ENCODE measurements around the gene PREX1. TPM values are rescaled to one million over a fixed set of nuclear protein-coding genes. Genes with fewer than 3 reads are reported as not detected.

The PREX1 gene
- total RNA-seq, 2 donors from 2014 or later: 7.4 to 37.9 TPM

GRCh38 chr20:48583171-48583570 is 244.6 kb downstream of the PREX1 start:
- H3K36me3 ChIP-seq: no peaks in the 10 kb centered on the region
- intact Hi-C loops (cut with DNase I): no loop called here
- H3K27ac ChIP-seq: no peak overlapping the region
- WGBS: 88% methylated on average over 11 of the region's 11 CpGs
- peaks cover 2% of the 10 kb centered on the region for H3K27me3 ChIP-seq (replicated peaks; ENCODE audit: insufficient read depth)
- no peaks in the 10 kb centered on the region for H3K4me1 ChIP-seq (replicated peaks)
- no peak for DNase-seq (ENCODE audit: low spot score)
- TF ChIP-seq POLR2A (IDR thresholded peaks at IDR 0.05) (no peak), POLR2AphosphoS5 (IDR thresholded peaks at IDR 0.05) (no peak)
- TF ChIP-seq, protein P1, sequence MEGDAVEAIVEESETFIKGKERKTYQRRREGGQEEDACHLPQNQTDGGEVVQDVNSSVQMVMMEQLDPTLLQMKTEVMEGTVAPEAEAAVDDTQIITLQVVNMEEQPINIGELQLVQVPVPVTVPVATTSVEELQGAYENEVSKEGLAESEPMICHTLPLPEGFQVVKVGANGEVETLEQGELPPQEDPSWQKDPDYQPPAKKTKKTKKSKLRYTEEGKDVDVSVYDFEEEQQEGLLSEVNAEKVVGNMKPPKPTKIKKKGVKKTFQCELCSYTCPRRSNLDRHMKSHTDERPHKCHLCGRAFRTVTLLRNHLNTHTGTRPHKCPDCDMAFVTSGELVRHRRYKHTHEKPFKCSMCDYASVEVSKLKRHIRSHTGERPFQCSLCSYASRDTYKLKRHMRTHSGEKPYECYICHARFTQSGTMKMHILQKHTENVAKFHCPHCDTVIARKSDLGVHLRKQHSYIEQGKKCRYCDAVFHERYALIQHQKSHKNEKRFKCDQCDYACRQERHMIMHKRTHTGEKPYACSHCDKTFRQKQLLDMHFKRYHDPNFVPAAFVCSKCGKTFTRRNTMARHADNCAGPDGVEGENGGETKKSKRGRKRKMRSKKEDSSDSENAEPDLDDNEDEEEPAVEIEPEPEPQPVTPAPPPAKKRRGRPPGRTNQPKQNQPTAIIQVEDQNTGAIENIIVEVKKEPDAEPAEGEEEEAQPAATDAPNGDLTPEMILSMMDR (IDR thresholded peaks at IDR 0.05): no peak
- no peaks in the 10 kb centered on the region for H3K9me3 ChIP-seq
- no peak overlapping the region for H3K4me3 ChIP-seq

DNA sequence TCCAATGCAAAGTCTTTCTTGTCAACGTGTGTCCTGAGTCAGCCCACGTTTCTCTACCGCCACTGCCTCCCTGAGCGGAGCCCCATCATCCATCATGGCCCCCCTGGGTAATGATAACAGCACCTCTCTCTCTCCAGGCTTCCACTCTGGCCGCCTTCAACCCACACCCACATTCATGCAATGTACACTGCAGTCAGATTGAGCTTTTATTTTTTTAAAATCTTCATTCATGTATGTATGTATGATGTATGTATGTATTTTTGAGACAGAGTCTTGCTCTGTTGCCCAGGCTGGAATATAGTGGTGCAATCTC is 245.2 kb downstream of the PREX1 start:
- intact Hi-C loops (cut with DNase I): no loop called here
- 61% methylated on average over 5 of the region's 5 CpGs for WGBS
- no peaks in the 10 kb centered on the region for H3K4me1 ChIP-seq (replicated peaks)
- no peak overlapping the region for H3K4me3 ChIP-seq
- peaks cover 2% of the 10 kb centered on the region for H3K27me3 ChIP-seq (replicated peaks; ENCODE audit: insufficient read depth)
- H3K27ac ChIP-seq: no peak overlapping the region
- TF ChIP-seq POLR2A (IDR thresholded peaks at IDR 0.05): no peak
- DNase-seq (ENCODE audit: low spot score): no peak
- no peaks in the 10 kb centered on the region for H3K9me3 ChIP-seq
- H3K36me3 ChIP-seq: no peaks in the 10 kb centered on the region

DNA sequence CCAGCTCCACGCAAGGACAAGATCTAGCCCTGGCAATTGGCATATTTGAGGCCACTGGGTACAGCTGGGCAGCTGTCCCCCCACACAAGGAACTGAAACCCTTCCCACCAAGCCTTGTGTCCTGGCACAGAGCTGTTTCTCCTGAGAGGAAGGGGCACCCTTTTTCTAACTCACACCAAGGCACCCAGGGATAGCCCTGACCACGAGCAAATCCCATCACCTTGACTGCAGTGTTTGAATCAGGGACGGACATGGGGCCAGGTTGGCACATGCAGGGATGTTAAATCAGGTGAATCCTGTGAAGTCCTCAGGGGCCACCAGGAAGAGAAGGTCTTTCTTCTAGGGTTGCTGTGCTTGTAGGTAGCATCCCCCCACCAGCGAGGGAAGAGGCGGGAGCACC is 246.6 kb downstream of the PREX1 start:
- H3K4me1 ChIP-seq (replicated peaks): no peaks in the 10 kb centered on the region
- no peak overlapping the region for H3K4me3 ChIP-seq
- WGBS: 93% methylated on average over 5 of the region's 5 CpGs
- no peak for DNase-seq (ENCODE audit: low spot score)
- intact Hi-C loops (cut with DNase I): no loop called here
- no peaks in the 10 kb centered on the region for H3K9me3 ChIP-seq
- H3K27ac ChIP-seq: no peak overlapping the region
- no peaks in the 10 kb centered on the region for H3K36me3 ChIP-seq
- peaks cover 2% of the 10 kb centered on the region for H3K27me3 ChIP-seq (replicated peaks; ENCODE audit: insufficient read depth)
- TF ChIP-seq, protein P1 (IDR thresholded peaks at IDR 0.05): no peak
- TF ChIP-seq POLR2AphosphoS5 (IDR thresholded peaks at IDR 0.05): no peak
- TF ChIP-seq POLR2A (IDR thresholded peaks at IDR 0.05): no peak

GRCh38 chr20:48578397-48579098 is 249.3 kb downstream of the PREX1 start:
- Histone ChIP-seq H3K36me3 (no peaks in the 10 kb centered on the region), H3K27me3 (replicated peaks; ENCODE audit: insufficient read depth) (peaks cover 4% of the 10 kb centered on the region), H3K4me1 (replicated peaks) (no peaks in the 10 kb centered on the region), H3K9me3 (no peaks in the 10 kb centered on the region), H3K27ac (no peak overlapping the region), H3K4me3 (no peak overlapping the region)
- intact Hi-C loops (cut with DNase I): no loop called here
- TF ChIP-seq POLR2A (IDR thresholded peaks at IDR 0.05) (no peak), POLR2AphosphoS5 (IDR thresholded peaks at IDR 0.05) (no peak)
- TF ChIP-seq, protein P1 (IDR thresholded peaks at IDR 0.05): no peak
- WGBS: 96% methylated on average over 9 of the region's 11 CpGs
- no peak for DNase-seq (ENCODE audit: low spot score)

- no peak for DNase-seq (ENCODE audit: low spot score)
- 85% methylated on average over 11 of the region's 11 CpGs for WGBS
- no peaks in the 10 kb centered on the region for H3K4me1 ChIP-seq (replicated peaks)
- no peak overlapping the region for H3K27ac ChIP-seq
- no peaks in the 10 kb centered on the region for H3K9me3 ChIP-seq
- intact Hi-C loops (cut with DNase I): no loop called here
- TF ChIP-seq POLR2AphosphoS5 (IDR thresholded peaks at IDR 0.05): no peak
- TF ChIP-seq, protein P1 (IDR thresholded peaks at IDR 0.05): no peak
- no peak for TF ChIP-seq POLR2A (IDR thresholded peaks at IDR 0.05)
- H3K36me3 ChIP-seq: no peaks in the 10 kb centered on the region
- H3K4me3 ChIP-seq: no peak overlapping the region
- H3K27me3 ChIP-seq (replicated peaks; ENCODE audit: insufficient read depth): peaks cover 5% of the 10 kb centered on the region
Measured at GRCh38 chr20:48577557-48577956, 250.2 kb downstream of the PREX1 start.

All from prostate gland (tissue), 2 donors.